ENCODE data around the gene OGT. TPM values are rescaled to one million over a fixed set of nuclear protein-coding genes. Genes with fewer than 3 reads are reported as not detected.
A peak's percentile ranks its signal among the peaks of the same experiment; 100 is the strongest.

OGT gene
- polyA plus RNA-seq, 3 donors = 11.7 to 310 (median 14.0) TPM

DNA sequence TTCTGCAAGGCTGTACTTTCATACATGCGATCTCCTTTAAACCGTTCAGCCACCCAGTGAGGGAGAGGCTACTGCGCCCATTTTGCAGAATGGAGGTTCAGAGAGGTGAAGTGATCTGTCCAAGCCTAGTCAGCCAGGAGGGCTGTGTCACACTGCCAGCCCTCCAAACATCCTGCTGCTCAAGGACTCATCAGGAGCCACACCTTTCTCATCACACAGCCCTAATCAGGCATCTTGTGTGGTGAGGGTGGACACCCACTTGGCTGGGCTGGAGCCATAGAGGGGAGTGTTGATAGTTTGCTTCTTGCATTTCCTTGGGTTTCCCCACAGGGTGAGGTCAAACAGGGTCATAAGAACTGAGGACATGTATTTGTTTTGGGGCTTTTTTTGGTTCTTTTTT, 90.8 kb downstream of the OGT start:
- no peak overlapping the region for H2AFZ ChIP-seq (ENCODE audit: insufficient read depth, low read depth, low read length, poor library complexity, severe bottlenecking)
- no peaks in the 10 kb centered on the region for H3K36me3 Mint-ChIP-seq
- WGBS (ENCODE audit: insufficient coverage) = no CpG with 5 or more reads among the region's 3 CpGs

DNA sequence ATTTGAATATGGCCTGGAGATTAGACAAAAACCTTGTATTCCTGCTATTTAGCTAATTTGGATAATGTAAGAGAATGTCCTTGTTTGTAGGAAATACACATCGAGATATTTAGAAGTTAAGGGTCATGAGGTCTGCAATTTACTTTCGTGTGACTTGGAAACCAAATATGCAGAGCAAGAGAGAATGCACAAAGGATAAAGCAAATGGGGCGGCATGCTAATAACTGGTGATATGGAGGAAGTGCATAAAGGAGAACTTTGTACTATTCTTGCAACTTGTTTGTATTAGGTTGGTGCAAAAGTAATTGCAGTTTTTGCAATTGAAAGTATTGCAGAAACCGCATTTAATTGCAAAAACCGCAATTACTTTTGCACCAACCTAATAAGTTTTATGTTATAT, 92.6 kb downstream of the OGT start:
- Histone ChIP-seq H3K27ac (ENCODE audit: low read depth in 1 of 2, low read length in 2 of 2) (no peak overlapping the region), H3K4me1 (ENCODE audit: control insufficient read depth in 1 of 2, insufficient read depth in 2 of 2, low read length in 2 of 2) (peaks cover 4 to 8% of the 10 kb centered on the region in 2 donors), H4K20me1 (ENCODE audit: insufficient read depth, low read length) (no peaks in the 10 kb centered on the region), H3K79me2 (ENCODE audit: insufficient read depth, low read length) (no peaks in the 10 kb centered on the region), H3K36me3 (replicated peaks in 1 of 2; ENCODE audit: control insufficient read depth in 1 of 2, insufficient read depth in 2 of 2, low read length in 2 of 2) (no peaks in the 10 kb centered on the region), H3K4me2 (replicated peaks; ENCODE audit: extremely low read depth, low read length, poor library complexity, severe bottlenecking) (no peak overlapping the region), H3K4me3 (replicated peaks in 1 of 3; ENCODE audit: low read depth in 2 of 3, low read length in 3 of 3) (no peak overlapping the region), H3K9me3 (replicated peaks in 1 of 2; ENCODE audit: control insufficient read depth in 1 of 2, insufficient read depth in 1 of 2, low read length in 2 of 2) (no peaks in the 10 kb centered on the region), H3K9ac (ENCODE audit: insufficient read depth, low read length, poor library complexity, severe bottlenecking) (no peak overlapping the region), H2AFZ (ENCODE audit: insufficient read depth, low read depth, low read length, poor library complexity, severe bottlenecking) (no peak overlapping the region), H3K27me3 (ENCODE audit: control insufficient read depth in 2 of 2, insufficient read depth in 2 of 2, low read length in 2 of 2) (no peaks in the 10 kb centered on the region)
- WGBS (ENCODE audit: insufficient coverage) = 85% methylated on average over 3 of the region's 5 CpGs
- Mint-ChIP-seq H3K4me3 (no peak overlapping the region), H3K27me3 (ENCODE audit: low read depth in 3 of 3) (peaks cover 2 to 7% (median 3%) of the 10 kb centered on the region in 3 donors), H3K36me3 (no peaks in the 10 kb centered on the region), H3K9me3 (no peaks in the 10 kb centered on the region), H3K27ac (no peak overlapping the region), H3K4me1 (peaks cover 9% of the 10 kb centered on the region)
- TF ChIP-seq, protein P1, sequence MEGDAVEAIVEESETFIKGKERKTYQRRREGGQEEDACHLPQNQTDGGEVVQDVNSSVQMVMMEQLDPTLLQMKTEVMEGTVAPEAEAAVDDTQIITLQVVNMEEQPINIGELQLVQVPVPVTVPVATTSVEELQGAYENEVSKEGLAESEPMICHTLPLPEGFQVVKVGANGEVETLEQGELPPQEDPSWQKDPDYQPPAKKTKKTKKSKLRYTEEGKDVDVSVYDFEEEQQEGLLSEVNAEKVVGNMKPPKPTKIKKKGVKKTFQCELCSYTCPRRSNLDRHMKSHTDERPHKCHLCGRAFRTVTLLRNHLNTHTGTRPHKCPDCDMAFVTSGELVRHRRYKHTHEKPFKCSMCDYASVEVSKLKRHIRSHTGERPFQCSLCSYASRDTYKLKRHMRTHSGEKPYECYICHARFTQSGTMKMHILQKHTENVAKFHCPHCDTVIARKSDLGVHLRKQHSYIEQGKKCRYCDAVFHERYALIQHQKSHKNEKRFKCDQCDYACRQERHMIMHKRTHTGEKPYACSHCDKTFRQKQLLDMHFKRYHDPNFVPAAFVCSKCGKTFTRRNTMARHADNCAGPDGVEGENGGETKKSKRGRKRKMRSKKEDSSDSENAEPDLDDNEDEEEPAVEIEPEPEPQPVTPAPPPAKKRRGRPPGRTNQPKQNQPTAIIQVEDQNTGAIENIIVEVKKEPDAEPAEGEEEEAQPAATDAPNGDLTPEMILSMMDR (IDR thresholded peaks at IDR 0.05) = no peak
- intact Hi-C loops (cut with micrococcal nuclease) = no loop called here
- no peak for DNase-seq

More for the DNA sequence above, 90.8 kb downstream of the OGT start:
- TF ChIP-seq, protein P1 (IDR thresholded peaks at IDR 0.05) = no peak
- Histone ChIP-seq H3K79me2 (ENCODE audit: insufficient read depth, low read length) (no peaks in the 10 kb centered on the region), H3K36me3 (replicated peaks in 1 of 2; ENCODE audit: control insufficient read depth in 1 of 2, insufficient read depth in 2 of 2, low read length in 2 of 2) (no peaks in the 10 kb centered on the region), H3K4me1 (ENCODE audit: control insufficient read depth in 1 of 2, insufficient read depth in 2 of 2, low read length in 2 of 2) (peaks cover 6 to 11% of the 10 kb centered on the region in 2 donors), H3K9ac (ENCODE audit: insufficient read depth, low read length, poor library complexity, severe bottlenecking) (no peak overlapping the region), H3K27me3 (ENCODE audit: control insufficient read depth in 2 of 2, insufficient read depth in 2 of 2, low read length in 2 of 2) (no peaks in the 10 kb centered on the region), H3K4me3 (replicated peaks in 1 of 3; ENCODE audit: low read depth in 2 of 3, low read length in 3 of 3) (no peak overlapping the region), H3K9me3 (replicated peaks in 1 of 2; ENCODE audit: control insufficient read depth in 1 of 2, insufficient read depth in 1 of 2, low read length in 2 of 2) (no peaks in the 10 kb centered on the region), H3K27ac (ENCODE audit: low read depth in 1 of 2, low read length in 2 of 2) (no peak overlapping the region), H3K4me2 (replicated peaks; ENCODE audit: extremely low read depth, low read length, poor library complexity, severe bottlenecking) (no peak overlapping the region), H4K20me1 (ENCODE audit: insufficient read depth, low read length) (no peaks in the 10 kb centered on the region)
- Mint-ChIP-seq H3K4me1 (peaks cover 6% of the 10 kb centered on the region), H3K4me3 (no peak overlapping the region), H3K27me3 (ENCODE audit: low read depth in 3 of 3) (peaks cover 2 to 7% (median 3%) of the 10 kb centered on the region in 3 donors), H3K9me3 (peaks cover 0 to 2% (median 0%) of the 10 kb centered on the region in 7 donors), H3K27ac (peak overlapping the region in 1 of 7 donors; percentile 42)
- intact Hi-C loops (cut with micrococcal nuclease) = no loop called here
- no peak for DNase-seq

Small RNA genes lying within 50 kb of the gene (small RNA-seq; reads per million reads assigned to genes)
- not detected for gene RF00019 (ENCODE audit: insufficient read length, low read depth)

Other genes with a start within 250 kb of the OGT start
- 100 to 1,000 TPM; 111 to 133 (median 122) TPM for gene NONO, start 249.5 kb upstream of the OGT start, polyA plus RNA-seq
- gene ITGB1BP2, start 231.4 kb upstream of the OGT start, polyA plus RNA-seq = 1 to 10 TPM in 1 of 3 donors, not detected in 2; 1.2 TPM
- gene TAF1, start 166.7 kb upstream of the OGT start, polyA plus RNA-seq = 10 to 100 TPM in 1 of 3 donors, 1 to 10 TPM in 2; 4.0 to 19.7 (median 5.2) TPM
- gene GCNA, start 45.3 kb downstream of the OGT start, polyA plus RNA-seq = 1 to 10 TPM in 1 of 3 donors, under 1 TPM in 2; 0.26 to 4.7 (median 0.27) TPM
- under 1 TPM; 0.04 to 0.14 (median 0.10) TPM for gene CXCR3, start 85.4 kb downstream of the OGT start, polyA plus RNA-seq
- not detected for gene CXorf49, start 185.2 kb downstream of the OGT start, polyA plus RNA-seq
- not detected for gene CXorf49B, start 230.2 kb downstream of the OGT start, polyA plus RNA-seq